Measurements from ENCODE around the gene PAX2. TPM values are rescaled to one million over a fixed set of nuclear protein-coding genes. Genes with fewer than 3 reads are reported as not detected.

The PAX2 gene
- polyA plus RNA-seq, 3 donors: not detected

- Mint-ChIP-seq H3K4me1 (no peaks in the 10 kb centered on the region), H3K4me3 (no peak overlapping the region), H3K9me3 (peaks cover 0 to 2% (median 0%) of the 10 kb centered on the region in 7 donors), H3K27me3 (ENCODE audit: low read depth in 3 of 3) (peaks cover 48 to 77% (median 64%) of the 10 kb centered on the region in 3 donors), H3K27ac (no peak overlapping the region), H3K36me3 (no peaks in the 10 kb centered on the region)
- H3K4me1 ChIP-seq (ENCODE audit: control insufficient read depth in 1 of 2, insufficient read depth in 2 of 2, low read length in 2 of 2): no peaks in the 10 kb centered on the region
- H3K9me3 ChIP-seq (replicated peaks in 1 of 2; ENCODE audit: control insufficient read depth in 1 of 2, insufficient read depth in 1 of 2, low read length in 2 of 2): no peaks in the 10 kb centered on the region
- no peak for TF ChIP-seq CTCF (IDR thresholded peaks at IDR 0.05)
- H3K27me3 ChIP-seq (ENCODE audit: control insufficient read depth in 2 of 2, insufficient read depth in 2 of 2, low read length in 2 of 2): peaks cover 25 to 56% of the 10 kb centered on the region in 2 donors
- H3K36me3 ChIP-seq (replicated peaks in 1 of 2; ENCODE audit: control insufficient read depth in 1 of 2, insufficient read depth in 2 of 2, low read length in 2 of 2): no peaks in the 10 kb centered on the region
- H4K20me1 ChIP-seq (ENCODE audit: insufficient read depth, low read length): no peaks in the 10 kb centered on the region
- H2AFZ ChIP-seq (ENCODE audit: insufficient read depth, low read depth, low read length, poor library complexity, severe bottlenecking): no peak overlapping the region
- no peak overlapping the region for H3K4me2 ChIP-seq (replicated peaks; ENCODE audit: extremely low read depth, low read length, poor library complexity, severe bottlenecking)
- H3K79me2 ChIP-seq (ENCODE audit: insufficient read depth, low read length): no peaks in the 10 kb centered on the region
- H3K27ac ChIP-seq (ENCODE audit: low read depth in 1 of 2, low read length in 2 of 2): no peak overlapping the region
- H3K4me3 ChIP-seq (replicated peaks in 1 of 3; ENCODE audit: low read depth in 2 of 3, low read length in 3 of 3): no peak overlapping the region
- DNase-seq: no peak
- intact Hi-C loops (cut with micrococcal nuclease): no loop called here
- WGBS (ENCODE audit: insufficient coverage): 60% methylated on average over 4 of the region's 5 CpGs
- no peak overlapping the region for H3K9ac ChIP-seq (ENCODE audit: insufficient read depth, low read length, poor library complexity, severe bottlenecking)
Measured at GRCh38 chr10:100760726-100761125, 15.3 kb downstream of the PAX2 start.

GRCh38 chr10:100761191-100761590 lies 15.8 kb downstream of the PAX2 start:
- Mint-ChIP-seq H3K27ac (no peak overlapping the region), H3K4me3 (no peak overlapping the region), H3K36me3 (no peaks in the 10 kb centered on the region), H3K27me3 (ENCODE audit: low read depth in 3 of 3) (peaks cover 47 to 76% (median 60%) of the 10 kb centered on the region in 3 donors), H3K9me3 (no peaks in the 10 kb centered on the region), H3K4me1 (no peaks in the 10 kb centered on the region)
- TF ChIP-seq CTCF (IDR thresholded peaks at IDR 0.05): no peak
- Histone ChIP-seq H3K27ac (ENCODE audit: low read depth in 1 of 2, low read length in 2 of 2) (no peak overlapping the region), H3K27me3 (ENCODE audit: control insufficient read depth in 2 of 2, insufficient read depth in 2 of 2, low read length in 2 of 2) (peaks cover 25 to 54% of the 10 kb centered on the region in 2 donors), H3K4me1 (ENCODE audit: control insufficient read depth in 1 of 2, insufficient read depth in 2 of 2, low read length in 2 of 2) (no peaks in the 10 kb centered on the region), H4K20me1 (ENCODE audit: insufficient read depth, low read length) (no peaks in the 10 kb centered on the region), H3K36me3 (replicated peaks in 1 of 2; ENCODE audit: control insufficient read depth in 1 of 2, insufficient read depth in 2 of 2, low read length in 2 of 2) (no peaks in the 10 kb centered on the region), H2AFZ (ENCODE audit: insufficient read depth, low read depth, low read length, poor library complexity, severe bottlenecking) (no peak overlapping the region), H3K79me2 (ENCODE audit: insufficient read depth, low read length) (no peaks in the 10 kb centered on the region), H3K4me2 (replicated peaks; ENCODE audit: extremely low read depth, low read length, poor library complexity, severe bottlenecking) (no peak overlapping the region), H3K9me3 (replicated peaks in 1 of 2; ENCODE audit: control insufficient read depth in 1 of 2, insufficient read depth in 1 of 2, low read length in 2 of 2) (no peaks in the 10 kb centered on the region), H3K4me3 (replicated peaks in 1 of 3; ENCODE audit: low read depth in 2 of 3, low read length in 3 of 3) (no peak overlapping the region), H3K9ac (ENCODE audit: insufficient read depth, low read length, poor library complexity, severe bottlenecking) (no peak overlapping the region)
- DNase-seq: no peak
- intact Hi-C loops (cut with micrococcal nuclease): no loop called here
- 100% methylated on average over 3 of the region's 7 CpGs for WGBS (ENCODE audit: insufficient coverage)

Data from CD14-positive monocyte (primary cell).